ENCODE measurements around the gene CALHM4.

DNA sequence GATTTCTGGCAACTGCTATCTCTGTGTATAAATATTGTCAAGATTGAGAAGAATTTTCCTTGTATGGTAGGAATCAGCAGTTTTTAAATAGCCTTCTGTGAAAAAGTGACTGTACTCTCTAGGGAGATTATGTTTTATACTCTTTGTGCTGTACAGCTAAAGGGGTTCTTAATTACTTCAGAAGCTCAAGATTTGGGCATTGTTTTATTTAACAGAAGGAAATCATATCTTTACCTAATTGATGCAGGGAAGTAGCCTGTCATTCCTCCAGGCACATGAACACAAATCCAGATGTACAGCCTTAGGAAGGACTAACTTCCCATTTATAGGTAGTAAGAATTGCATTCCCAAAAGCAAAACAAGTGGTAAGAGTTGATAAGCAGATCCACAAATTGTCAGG, 40.8 kb upstream of the CALHM4 start:
- TF ChIP-seq, protein P1, sequence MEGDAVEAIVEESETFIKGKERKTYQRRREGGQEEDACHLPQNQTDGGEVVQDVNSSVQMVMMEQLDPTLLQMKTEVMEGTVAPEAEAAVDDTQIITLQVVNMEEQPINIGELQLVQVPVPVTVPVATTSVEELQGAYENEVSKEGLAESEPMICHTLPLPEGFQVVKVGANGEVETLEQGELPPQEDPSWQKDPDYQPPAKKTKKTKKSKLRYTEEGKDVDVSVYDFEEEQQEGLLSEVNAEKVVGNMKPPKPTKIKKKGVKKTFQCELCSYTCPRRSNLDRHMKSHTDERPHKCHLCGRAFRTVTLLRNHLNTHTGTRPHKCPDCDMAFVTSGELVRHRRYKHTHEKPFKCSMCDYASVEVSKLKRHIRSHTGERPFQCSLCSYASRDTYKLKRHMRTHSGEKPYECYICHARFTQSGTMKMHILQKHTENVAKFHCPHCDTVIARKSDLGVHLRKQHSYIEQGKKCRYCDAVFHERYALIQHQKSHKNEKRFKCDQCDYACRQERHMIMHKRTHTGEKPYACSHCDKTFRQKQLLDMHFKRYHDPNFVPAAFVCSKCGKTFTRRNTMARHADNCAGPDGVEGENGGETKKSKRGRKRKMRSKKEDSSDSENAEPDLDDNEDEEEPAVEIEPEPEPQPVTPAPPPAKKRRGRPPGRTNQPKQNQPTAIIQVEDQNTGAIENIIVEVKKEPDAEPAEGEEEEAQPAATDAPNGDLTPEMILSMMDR (IDR thresholded peaks at IDR 0.05), result no peak
- no peak for TF ChIP-seq POLR2A (IDR thresholded peaks at IDR 0.05; ENCODE audit: low read depth)

All from esophagus muscularis mucosa (tissue), 3 donors.